ENCODE results near the gene KPNA1. TPM values are rescaled to one million over a fixed set of nuclear protein-coding genes. Genes with fewer than 3 reads are reported as not detected.
"Not testable (repeated sequence)": the region's sequence is repeated elsewhere in the genome, so short reads cannot be mapped to it uniquely, and the experiment has no call there.

KPNA1 gene
- total and polyA plus RNA-seq, 5 donors: 12.7 to 66.9 (median 50.4) TPM

DNA sequence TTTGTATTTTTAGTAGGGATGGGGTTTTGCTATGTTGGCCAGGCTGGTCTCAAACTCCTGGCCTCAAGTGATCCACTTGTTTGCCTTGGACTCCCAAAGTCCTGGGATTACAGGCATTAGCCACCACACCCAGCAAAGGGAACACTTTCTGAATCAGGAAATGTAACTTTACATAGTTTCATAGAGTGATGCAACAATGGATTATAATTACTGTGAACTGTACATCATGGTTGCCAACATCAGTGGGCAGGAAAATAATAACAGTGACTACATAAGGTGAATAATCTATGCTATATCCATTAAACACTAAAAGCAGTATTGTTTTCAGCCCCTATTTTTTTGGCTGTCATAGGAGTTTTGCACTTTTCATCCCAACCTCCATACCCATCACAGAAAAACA is 5.0 kb upstream of the KPNA1 start:
- no peak for DNase-seq
- Histone ChIP-seq H3K4me3 (ENCODE audit: low read length) (no peak overlapping the region), H3K9me3 (ENCODE audit: control insufficient read depth, low read length) (no peaks in the 10 kb centered on the region)

DNA sequence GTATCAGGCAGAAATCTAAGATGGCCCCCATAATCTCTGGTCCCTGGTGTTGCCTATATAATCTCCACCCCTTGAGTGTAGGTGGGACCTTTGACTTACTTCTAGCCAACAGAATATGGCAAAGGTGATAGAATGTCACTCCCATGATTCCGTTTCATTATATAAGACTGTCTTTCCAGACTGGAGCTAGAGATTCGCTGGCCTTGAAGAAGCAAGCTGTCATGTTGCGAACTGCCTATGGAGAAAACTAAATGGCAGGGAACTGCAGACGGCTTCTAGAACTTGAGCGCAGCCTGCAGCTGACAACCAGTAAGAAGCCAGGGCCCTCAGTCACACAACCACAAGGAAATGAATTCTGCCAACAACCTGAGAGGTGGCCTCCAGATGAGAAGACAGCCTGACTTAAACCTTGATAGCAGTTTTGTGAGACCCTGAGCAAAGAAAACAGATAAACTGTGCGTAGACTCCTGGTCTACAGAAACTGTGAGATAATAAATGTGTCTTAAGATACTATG is 2.2 kb upstream of the KPNA1 start:
- no peak overlapping the region for H3K27ac ChIP-seq (ENCODE audit: low read length)
- WGBS: 85% methylated on average over 6 of the region's 6 CpGs
- H3K9me3 ChIP-seq (ENCODE audit: control insufficient read depth, low read length): no peaks in the 10 kb centered on the region
- DNase-seq: no peak
- no peak for ATAC-seq
- no peaks in the 10 kb centered on the region for H3K27me3 ChIP-seq (ENCODE audit: control insufficient read depth, insufficient read depth)
- H3K4me3 ChIP-seq (ENCODE audit: low read length): no peak overlapping the region
- H3K4me1 ChIP-seq (ENCODE audit: control insufficient read depth, insufficient read depth, low read length): peaks cover 3% of the 10 kb centered on the region
- intact Hi-C loops (cut with DNase I): no loop called here

More for the DNA sequence above, 5.0 kb upstream of the KPNA1 start:
- no peak overlapping the region for H3K27ac ChIP-seq (ENCODE audit: low read length)
- intact Hi-C loops (cut with DNase I): no loop called here
- H3K4me1 ChIP-seq (ENCODE audit: control insufficient read depth, insufficient read depth, low read length): no peaks in the 10 kb centered on the region
- no peaks in the 10 kb centered on the region for H3K27me3 ChIP-seq (ENCODE audit: control insufficient read depth, insufficient read depth)
- ATAC-seq: no peak

DNA sequence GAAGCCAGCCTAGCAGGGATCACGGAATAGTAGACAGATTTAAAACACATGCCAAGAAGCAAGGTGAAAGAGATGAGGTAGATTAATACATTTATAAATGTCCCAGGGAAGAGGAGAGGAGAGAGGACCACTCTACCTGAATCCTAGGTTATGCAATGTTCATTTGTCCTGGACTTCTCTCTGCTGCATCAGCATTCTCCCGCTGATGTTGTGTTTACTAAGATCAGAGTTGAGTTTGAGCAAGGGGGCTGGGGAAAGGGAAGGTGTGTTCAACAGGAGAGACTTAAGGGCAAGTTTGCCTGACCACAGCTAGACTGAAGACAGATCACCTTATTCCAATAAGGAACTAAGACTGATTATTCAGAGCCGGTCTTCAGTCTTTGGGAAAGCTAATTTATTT is 1.1 kb upstream of the KPNA1 start:
- intact Hi-C loops (cut with DNase I): no loop called here
- Histone ChIP-seq H3K27me3 (ENCODE audit: control insufficient read depth, insufficient read depth) (no peaks in the 10 kb centered on the region), H3K9me3 (ENCODE audit: control insufficient read depth, low read length) (no peaks in the 10 kb centered on the region), H3K4me1 (ENCODE audit: control insufficient read depth, insufficient read depth, low read length) (peaks cover 6% of the 10 kb centered on the region), H3K4me3 (ENCODE audit: low read length) (no peak overlapping the region), H3K27ac (ENCODE audit: low read length) (no peak overlapping the region)
- 98% methylated on average over 3 of the region's 3 CpGs for WGBS
- no peak for DNase-seq
- no peak for ATAC-seq

DNA sequence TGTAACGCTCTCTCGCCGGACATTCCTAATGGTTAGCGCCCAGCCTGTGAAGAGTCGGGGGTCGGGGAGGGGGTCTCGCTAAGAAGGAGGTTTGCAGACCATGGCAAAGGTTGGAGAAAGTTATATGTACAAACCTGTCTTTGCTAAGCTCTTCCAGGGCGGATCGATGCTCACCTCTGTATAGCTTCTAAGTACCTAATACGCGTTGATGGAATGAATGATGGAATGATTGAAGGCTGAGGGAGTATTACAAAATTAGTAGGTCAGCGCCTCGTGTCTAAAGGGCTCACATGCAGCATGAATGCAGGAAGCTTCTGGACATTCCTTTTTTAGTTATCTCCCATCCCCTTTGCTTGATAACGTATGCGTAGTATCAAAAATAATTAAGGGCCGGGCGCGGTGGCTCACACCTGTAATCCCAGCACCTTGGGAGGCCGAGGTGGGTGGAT is 305 bp upstream of the KPNA1 start:
- intact Hi-C loops (cut with DNase I): no loop called here
- H3K4me3 ChIP-seq (ENCODE audit: low read length): peak overlapping the region; percentile 58
- no peak for DNase-seq
- 37% methylated on average over 19 of the region's 19 CpGs for WGBS
- H3K27me3 ChIP-seq (ENCODE audit: control insufficient read depth, insufficient read depth): no peaks in the 10 kb centered on the region
- H3K4me1 ChIP-seq (ENCODE audit: control insufficient read depth, insufficient read depth, low read length): peaks cover 6% of the 10 kb centered on the region
- no peak overlapping the region for H3K27ac ChIP-seq (ENCODE audit: low read length)
- H3K9me3 ChIP-seq (ENCODE audit: control insufficient read depth, low read length): no peaks in the 10 kb centered on the region
- no peak for ATAC-seq

DNA sequence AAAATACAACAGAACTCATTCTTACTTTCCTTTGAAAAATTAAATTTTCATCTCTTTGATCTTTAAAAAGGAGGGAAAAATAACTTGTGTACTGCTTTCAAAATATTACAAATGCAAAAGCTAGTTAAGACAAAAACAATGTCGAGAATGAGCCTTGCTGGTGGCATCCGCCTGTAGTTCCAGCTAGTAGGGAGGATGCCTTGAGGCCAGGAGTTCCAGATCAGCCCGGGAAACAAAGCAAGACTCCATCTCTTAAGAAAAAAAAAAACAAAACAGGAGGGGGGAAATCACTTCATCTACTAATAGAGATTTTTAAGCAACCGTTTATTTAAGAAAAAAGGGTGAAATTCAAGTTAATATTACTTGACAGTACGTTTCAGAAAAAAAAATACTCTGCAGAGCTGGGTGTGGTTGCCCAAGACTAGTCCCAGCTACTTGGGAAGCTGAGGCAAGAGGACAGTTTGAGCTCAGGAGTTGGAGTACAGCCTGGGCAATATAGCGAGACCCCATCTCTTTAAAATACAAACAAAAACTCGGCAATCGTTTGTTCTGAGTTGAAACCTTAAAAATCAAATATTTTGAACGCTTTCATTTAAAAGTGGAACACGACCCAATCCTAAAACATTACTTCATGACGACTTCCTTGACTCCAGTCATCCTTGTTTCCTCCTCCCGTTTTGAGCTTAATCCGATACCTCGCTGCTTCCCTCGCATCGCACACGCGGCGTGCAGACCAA is 1.2 kb downstream of the KPNA1 start:
- peak overlapping the region; percentile 58 for H3K4me3 ChIP-seq (ENCODE audit: low read length)
- peak overlapping the region; percentile 84 for H3K27ac ChIP-seq (ENCODE audit: low read length)
- H3K27me3 ChIP-seq (ENCODE audit: control insufficient read depth, insufficient read depth): no peaks in the 10 kb centered on the region
- peaks cover 6% of the 10 kb centered on the region for H3K4me1 ChIP-seq (ENCODE audit: control insufficient read depth, insufficient read depth, low read length)
- no peak for ATAC-seq
- no peak for DNase-seq
- intact Hi-C loops (cut with DNase I): no loop called here
- no peaks in the 10 kb centered on the region for H3K9me3 ChIP-seq (ENCODE audit: control insufficient read depth, low read length)
- WGBS: 12% methylated on average over 19 of the region's 19 CpGs

DNA sequence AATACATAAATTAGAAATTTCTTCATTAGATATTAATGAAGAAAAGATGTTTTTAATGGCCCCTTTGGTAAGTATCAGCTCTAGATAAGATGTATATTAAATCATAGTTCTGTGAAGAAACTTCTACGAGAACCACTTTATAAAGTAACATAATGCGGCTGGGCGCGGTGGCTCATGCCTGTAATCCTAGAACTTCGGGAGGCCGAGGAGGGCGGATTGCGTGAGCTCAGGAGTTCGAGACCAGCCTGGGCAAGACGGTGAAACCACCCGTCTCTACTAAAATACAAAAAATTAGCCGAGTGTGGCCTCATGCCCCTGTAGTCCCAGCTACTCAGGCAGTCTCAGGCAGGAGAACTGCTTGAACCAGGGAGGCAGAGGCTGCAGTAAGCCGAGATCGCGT is 2.5 kb downstream of the KPNA1 start:
- ATAC-seq (no peak), DNase-seq (no peak)
- intact Hi-C loops (cut with DNase I): no loop called here
- WGBS: 86% methylated on average over 15 of the region's 15 CpGs
- H3K9me3 ChIP-seq (ENCODE audit: control insufficient read depth, low read length): no peaks in the 10 kb centered on the region
- no peak overlapping the region for H3K27ac ChIP-seq (ENCODE audit: low read length)
- H3K27me3 ChIP-seq (ENCODE audit: control insufficient read depth, insufficient read depth): no peaks in the 10 kb centered on the region
- H3K4me3 ChIP-seq (ENCODE audit: low read length): no peak overlapping the region
- peaks cover 6% of the 10 kb centered on the region for H3K4me1 ChIP-seq (ENCODE audit: control insufficient read depth, insufficient read depth, low read length)

DNA sequence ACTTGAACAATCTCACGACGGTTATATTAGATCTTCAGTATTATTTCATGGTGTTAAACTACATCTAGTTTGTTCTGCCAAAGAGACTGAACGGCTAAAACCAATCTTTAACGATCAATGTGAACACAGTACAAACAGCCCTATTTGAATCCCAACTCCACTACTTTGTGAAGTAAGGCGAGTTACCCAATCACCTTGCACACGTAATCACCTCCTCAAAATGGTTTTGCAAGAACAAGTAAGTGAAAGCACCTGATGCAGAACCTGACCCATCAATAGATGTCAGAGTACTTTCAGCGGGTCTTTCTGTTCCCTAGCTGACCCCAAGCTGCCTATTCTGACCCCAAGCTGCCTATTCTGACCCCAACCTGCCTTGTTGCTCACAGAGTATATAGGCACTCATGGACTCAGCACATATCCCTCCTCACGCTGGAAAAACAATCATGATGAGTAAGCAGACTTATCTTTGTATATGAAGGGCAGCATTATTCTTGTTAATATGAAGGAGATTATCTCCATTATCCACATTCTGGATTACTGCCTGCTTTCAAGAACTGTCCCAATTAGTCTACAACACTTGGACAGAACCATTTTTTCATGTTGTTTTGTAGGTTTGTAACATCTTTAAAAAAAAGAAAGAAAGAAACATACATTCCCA is 3.7 kb downstream of the KPNA1 start:
- no peaks in the 10 kb centered on the region for H3K27me3 ChIP-seq (ENCODE audit: control insufficient read depth, insufficient read depth)
- ATAC-seq: no peak
- no peaks in the 10 kb centered on the region for H3K9me3 ChIP-seq (ENCODE audit: control insufficient read depth, low read length)
- H3K27ac ChIP-seq (ENCODE audit: low read length): peak overlapping the region; percentile 64
- WGBS: 83% methylated on average over 8 of the region's 8 CpGs
- intact Hi-C loops (cut with DNase I): no loop called here
- DNase-seq: no peak
- peaks cover 6% of the 10 kb centered on the region for H3K4me1 ChIP-seq (ENCODE audit: control insufficient read depth, insufficient read depth, low read length)
- no peak overlapping the region for H3K4me3 ChIP-seq (ENCODE audit: low read length)

DNA sequence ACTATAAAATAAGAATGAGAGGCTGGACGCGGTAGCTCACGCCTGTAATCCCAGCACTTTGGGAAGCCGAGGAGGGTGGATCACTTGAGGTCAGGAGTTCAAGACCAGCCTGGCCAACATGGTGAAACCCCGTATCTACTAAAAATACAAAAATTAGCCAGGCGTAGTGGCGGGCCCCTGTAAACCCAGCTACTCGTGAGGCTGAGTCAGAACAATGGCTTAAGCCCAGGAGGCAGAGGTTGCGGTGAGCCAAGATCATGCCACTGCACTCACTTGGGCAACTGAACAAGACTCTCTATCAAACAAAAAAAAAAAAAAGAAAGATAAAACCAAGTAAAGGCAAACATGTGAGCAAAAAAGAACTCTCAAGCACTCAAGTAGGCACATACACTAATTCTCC is 5.8 kb downstream of the KPNA1 start:
- intact Hi-C loops (cut with DNase I); ATAC-seq; H3K27ac ChIP-seq (ENCODE audit: low read length): not testable (repeated sequence)

DNA sequence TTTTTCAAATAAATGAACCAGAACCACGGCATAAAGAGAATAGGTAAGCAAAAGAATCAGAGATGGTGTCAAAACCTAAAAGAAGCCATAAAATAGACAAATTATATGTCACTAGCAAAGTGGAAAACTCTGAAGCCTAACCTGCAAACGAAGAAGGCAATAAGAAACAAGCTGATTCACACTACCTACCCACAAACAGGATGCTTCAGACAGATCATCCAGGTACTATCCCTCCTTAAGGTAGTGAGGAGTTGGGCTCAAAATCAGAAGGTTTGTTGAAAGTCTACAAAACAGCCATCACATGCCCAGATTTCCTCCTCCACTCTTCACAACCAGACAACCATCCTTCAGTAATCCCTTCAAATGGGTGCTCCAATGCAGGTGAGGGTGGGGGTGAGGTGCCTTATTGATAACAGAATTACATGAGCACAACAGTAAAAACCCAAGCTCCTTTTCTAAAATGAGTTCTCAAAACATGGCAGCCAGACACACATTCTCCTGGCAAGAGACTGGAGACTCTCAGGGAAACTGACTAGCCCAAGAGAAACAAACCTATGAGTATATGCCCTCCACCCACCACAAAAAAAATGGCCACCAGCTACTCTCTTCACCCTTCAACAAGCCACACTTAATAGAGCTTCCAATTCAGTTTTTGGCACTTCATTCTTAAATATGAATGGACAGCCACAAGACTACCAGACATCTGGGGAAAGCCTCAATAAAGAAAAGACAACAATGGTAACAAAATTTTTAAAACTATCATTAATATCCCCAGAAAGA is 6.4 kb downstream of the KPNA1 start:
- no peak for DNase-seq
- 95% methylated on average over 2 of the region's 2 CpGs for WGBS
- no peak for ATAC-seq
- Histone ChIP-seq H3K4me3 (ENCODE audit: low read length) (no peak overlapping the region), H3K27me3 (ENCODE audit: control insufficient read depth, insufficient read depth) (no peaks in the 10 kb centered on the region), H3K9me3 (ENCODE audit: control insufficient read depth, low read length) (no peaks in the 10 kb centered on the region), H3K4me1 (ENCODE audit: control insufficient read depth, insufficient read depth, low read length) (peaks cover 9% of the 10 kb centered on the region), H3K27ac (ENCODE audit: low read length) (no peak overlapping the region)
- intact Hi-C loops (cut with DNase I): no loop called here

More for the DNA sequence above, 5.8 kb downstream of the KPNA1 start:
- H3K4me3 ChIP-seq (ENCODE audit: low read length); DNase-seq; H3K4me1 ChIP-seq (ENCODE audit: control insufficient read depth, insufficient read depth, low read length); H3K9me3 ChIP-seq (ENCODE audit: control insufficient read depth, low read length); H3K27me3 ChIP-seq (ENCODE audit: control insufficient read depth, insufficient read depth): not testable (repeated sequence)
- WGBS: 90% methylated on average over 9 of the region's 9 CpGs

DNA sequence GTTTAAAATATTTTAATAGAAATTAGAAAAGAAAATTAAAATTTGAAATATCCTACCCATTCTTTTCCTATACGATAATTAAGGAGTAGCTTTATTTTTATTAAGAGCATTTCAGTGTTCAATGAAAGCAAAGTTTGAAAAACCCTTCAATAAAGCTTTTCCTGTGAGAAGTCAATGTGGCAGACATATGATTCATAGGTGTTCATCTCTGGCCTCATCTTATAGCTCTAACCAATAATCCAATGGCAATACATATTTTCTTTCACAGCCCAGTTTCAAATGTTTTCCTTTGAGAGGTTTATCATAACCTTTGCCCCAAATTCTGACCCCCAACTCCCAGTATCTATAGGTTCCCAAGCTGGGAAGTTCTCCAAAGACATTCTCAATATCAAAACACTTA is 8.3 kb downstream of the KPNA1 start:
- Histone ChIP-seq H3K27me3 (ENCODE audit: control insufficient read depth, insufficient read depth) (no peaks in the 10 kb centered on the region), H3K9me3 (ENCODE audit: control insufficient read depth, low read length) (no peaks in the 10 kb centered on the region), H3K27ac (ENCODE audit: low read length) (no peak overlapping the region), H3K4me3 (ENCODE audit: low read length) (no peak overlapping the region), H3K4me1 (ENCODE audit: control insufficient read depth, insufficient read depth, low read length) (peaks cover 10% of the 10 kb centered on the region)
- DNase-seq (no peak), ATAC-seq (no peak)
- 100% methylated on average over 1 of the region's 1 CpG for WGBS
- intact Hi-C loops (cut with DNase I): no loop called here

DNA sequence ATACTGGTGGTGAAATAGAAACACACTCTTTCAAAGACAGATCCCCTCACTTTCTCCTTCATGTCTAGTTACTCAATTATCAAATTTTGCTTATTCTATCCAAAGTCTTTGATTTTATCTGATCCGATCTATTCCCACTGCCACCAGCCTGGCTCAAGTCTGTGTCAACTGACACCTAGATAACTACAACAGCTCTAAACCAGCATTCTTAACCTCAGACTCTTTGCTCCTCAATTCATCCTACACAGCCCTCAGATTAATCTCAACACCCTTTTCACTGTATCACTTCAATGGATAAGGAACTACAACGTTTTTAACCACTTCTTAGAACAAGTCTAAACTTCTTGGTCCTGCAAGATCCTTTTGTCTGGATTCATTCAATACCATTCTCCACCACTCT is 9.1 kb downstream of the KPNA1 start:
- peaks cover 9% of the 10 kb centered on the region for H3K4me1 ChIP-seq (ENCODE audit: control insufficient read depth, insufficient read depth, low read length)
- no peaks in the 10 kb centered on the region for H3K27me3 ChIP-seq (ENCODE audit: control insufficient read depth, insufficient read depth)
- no peak overlapping the region for H3K4me3 ChIP-seq (ENCODE audit: low read length)
- H3K9me3 ChIP-seq (ENCODE audit: control insufficient read depth, low read length): no peaks in the 10 kb centered on the region
- 40% methylated on average over 2 of the region's 2 CpGs for WGBS
- DNase-seq (no peak), ATAC-seq (no peak)
- intact Hi-C loops (cut with DNase I): no loop called here
- no peak overlapping the region for H3K27ac ChIP-seq (ENCODE audit: low read length)
